Mesenteric fat pad (tissue), 1 donor: ENCODE data around the gene GPR142. TPM values are rescaled to one million over a fixed set of nuclear protein-coding genes. Genes with fewer than 3 reads are reported as not detected.

Experiments
- total RNA-seq: library from RNA; stranded (reverse); fragmentation: NEBNext Ultra II Directional; extraction: Animal tissue kit (Norgen Biotek cat#: 25700); gene quantifications from one replicate; pipeline ENCODE4 v1.2.1, GENCODE V29; 2021
- donor health status: DM: yes; HTN: yes; CAD: no.

The GPR142 gene
- total RNA-seq, 1 donor from 2014 or later, result not detected

Other genes starting within 250 kb of the GPR142 start
- 642 TPM for gene RPL38, start 163.8 kb upstream of the GPR142 start, total RNA-seq
- 5.6 TPM for gene TTYH2, start 153.9 kb upstream of the GPR142 start, total RNA-seq
- not detected for gene DNAI2, start 93.3 kb upstream of the GPR142 start, total RNA-seq
- 1.9 TPM for gene KIF19, start 41.3 kb upstream of the GPR142 start, total RNA-seq
- gene BTBD17, start 5.6 kb upstream of the GPR142 start, total RNA-seq, result not detected
- 17.9 TPM for gene GPRC5C, start 64.6 kb downstream of the GPR142 start, total RNA-seq
- gene CD300A, start 99.1 kb downstream of the GPR142 start, total RNA-seq, result 19.0 TPM
- gene CD300LB, start 164.0 kb downstream of the GPR142 start, total RNA-seq, result 1.3 TPM
- 4.1 TPM for gene CD300C, start 178.6 kb downstream of the GPR142 start, total RNA-seq
- gene CD300H, start 200.0 kb downstream of the GPR142 start, total RNA-seq, result not detected
- not detected for gene CD300LD, start 224.8 kb downstream of the GPR142 start, total RNA-seq